Measurements from ENCODE around the gene FAM240B.
A peak's percentile ranks its signal among the peaks of the same experiment; 100 is the strongest.

GRCh38 chr9:38713426-38713825 is 6.5 kb downstream of the FAM240B start:
- TF ChIP-seq CTCF (conservative IDR thresholded peaks at IDR 0.05; ENCODE audit: low read depth, low read length), result no peak
- TF ChIP-seq CEBPB (IDR thresholded peaks at IDR 0.05; ENCODE audit: low read depth, low read length), result peak; percentile 41; the same call in 1 of the 2 replicates
- no peak for TF ChIP-seq CHD1 (IDR thresholded peaks at IDR 0.05; ENCODE audit: low read depth, low read length)
- TF ChIP-seq MXI1 (IDR thresholded peaks at IDR 0.05; ENCODE audit: borderline replicate concordance, low read depth, low read length), result no peak
- TF ChIP-seq RAD21 (IDR thresholded peaks at IDR 0.05; ENCODE audit: low read length), result no peak
- TF ChIP-seq BHLHE40 (IDR thresholded peaks at IDR 0.05; ENCODE audit: low read depth, low read length), result no peak
- no peak for TF ChIP-seq POLR2A (IDR thresholded peaks at IDR 0.05; ENCODE audit: low read depth, low read length)
- no peak for TF ChIP-seq USF2 (IDR thresholded peaks at IDR 0.05; ENCODE audit: low read depth, low read length)
- TF ChIP-seq RCOR1 (IDR thresholded peaks at IDR 0.05; ENCODE audit: insufficient replicate concordance, low read length), result no peak
- no peak for TF ChIP-seq MAFK (IDR thresholded peaks at IDR 0.05; ENCODE audit: low read depth, low read length)
- TF ChIP-seq NFE2L2 (IDR thresholded peaks at IDR 0.05; ENCODE audit: low read depth, low read length), result no peak
- TF ChIP-seq RFX5 (IDR thresholded peaks at IDR 0.05; ENCODE audit: low read depth, low read length), result no peak
- TF ChIP-seq FOS (IDR thresholded peaks at IDR 0.05; ENCODE audit: low read depth, low read length), result no peak
